ENCODE data around the gene MAPKAP1.

The MAPKAP1 gene

DNA sequence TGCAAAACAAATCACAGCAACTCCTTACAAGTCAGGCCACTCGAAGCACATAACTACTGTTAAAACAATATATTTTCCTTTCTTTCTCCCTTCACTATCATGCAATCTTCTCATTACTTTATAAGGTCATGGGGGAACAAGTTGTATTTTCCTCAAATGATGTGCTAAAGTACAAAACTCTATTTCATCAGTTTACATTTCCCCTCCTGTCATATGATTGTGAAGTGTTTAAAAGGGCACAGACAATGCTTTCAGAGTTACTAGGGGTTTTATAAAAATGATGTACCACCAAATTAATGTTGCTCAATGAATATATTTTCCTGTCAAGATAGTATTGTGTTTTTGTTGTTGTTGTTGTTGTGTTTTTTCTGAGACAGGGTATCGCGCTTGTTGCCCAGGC is 34.1 kb downstream of the MAPKAP1 start:
- DNase-seq = no peak

DNA sequence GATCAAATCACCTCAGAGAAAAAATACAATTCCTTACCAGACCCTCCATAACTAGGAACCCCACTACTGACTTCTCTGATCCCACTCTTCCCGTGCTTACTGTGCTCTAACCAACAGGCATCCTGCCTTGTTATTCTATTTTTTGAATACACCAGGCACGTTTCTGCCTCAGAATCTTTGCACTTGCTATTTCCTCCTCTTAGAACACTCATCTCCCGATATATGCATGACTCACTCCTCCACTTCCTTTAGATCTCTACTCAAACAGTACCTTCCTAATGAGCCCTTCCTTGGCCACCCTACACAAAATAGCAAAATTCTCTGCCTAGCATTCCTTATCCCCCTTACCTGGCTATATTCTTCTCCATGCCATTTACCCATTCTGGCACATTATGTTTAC is 43.9 kb downstream of the MAPKAP1 start:
- DNase-seq = peak; percentile 26

DNA sequence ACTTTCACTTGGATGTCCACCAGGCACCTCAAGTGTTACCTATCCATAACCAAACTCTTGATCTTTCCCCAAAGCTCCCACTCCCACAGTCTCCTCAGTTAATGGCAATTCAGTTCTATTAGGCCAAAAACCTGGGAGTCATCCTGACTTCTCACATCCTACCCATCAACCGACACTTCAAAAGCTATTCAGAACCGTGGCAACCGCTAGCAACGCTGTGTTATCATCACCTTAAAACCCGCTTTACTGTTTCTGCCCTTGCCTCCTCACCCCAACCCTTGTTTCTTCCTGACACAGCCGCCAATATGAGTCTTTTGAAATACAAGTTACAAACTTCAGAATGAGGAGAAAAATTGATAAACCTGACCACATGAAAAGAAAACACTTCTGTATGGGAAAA is 46.5 kb downstream of the MAPKAP1 start:
- no peak for DNase-seq

DNA sequence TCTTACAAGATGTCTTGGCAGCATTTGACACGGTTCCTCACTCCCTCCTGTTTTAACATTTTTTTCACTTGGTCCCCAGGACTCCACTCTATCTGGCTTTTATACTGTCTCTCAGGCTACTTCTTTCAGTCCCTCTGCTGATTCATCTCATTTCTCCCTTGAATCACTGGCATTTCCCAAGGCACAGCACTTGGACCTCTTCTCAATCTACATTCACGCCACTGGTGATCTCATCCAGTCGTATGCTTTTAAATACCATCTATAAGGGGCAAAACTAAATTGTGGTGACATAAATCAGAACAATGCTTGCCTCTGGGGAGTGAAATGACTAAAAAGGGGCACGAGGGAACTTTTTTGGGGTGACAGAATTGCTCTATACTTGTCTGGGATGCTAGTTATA is 47.1 kb downstream of the MAPKAP1 start:
- no peak for DNase-seq

DNA sequence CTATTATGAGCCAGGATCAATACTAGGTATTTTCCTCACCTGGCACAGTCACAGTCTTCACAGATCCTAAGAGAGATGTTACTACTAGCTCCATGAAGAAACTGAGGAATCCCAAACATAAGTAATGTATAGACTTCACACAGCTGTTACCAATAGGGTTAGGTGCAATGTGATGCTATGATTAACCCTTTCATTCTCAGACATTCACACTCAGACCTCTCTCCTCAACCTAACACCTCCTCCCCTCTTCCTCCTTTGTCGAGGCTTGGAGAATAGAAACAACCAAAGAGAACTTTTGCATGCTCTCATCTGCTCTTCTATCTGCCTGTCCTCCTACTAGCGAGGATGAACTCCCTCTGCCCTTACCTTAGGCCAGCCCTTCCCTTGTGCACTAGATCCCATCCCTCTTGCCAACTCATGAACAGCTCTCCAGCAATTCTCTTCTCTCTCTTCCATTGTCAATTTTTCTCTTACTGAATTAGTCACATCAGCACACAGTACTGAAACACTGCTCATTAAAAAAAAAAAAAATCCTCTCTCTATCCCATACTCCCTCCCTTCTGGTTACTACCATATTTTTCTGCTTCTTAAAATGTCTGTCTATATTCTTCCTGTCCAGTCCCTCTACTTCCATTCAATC is 47.7 kb downstream of the MAPKAP1 start:
- no peak for DNase-seq

DNA sequence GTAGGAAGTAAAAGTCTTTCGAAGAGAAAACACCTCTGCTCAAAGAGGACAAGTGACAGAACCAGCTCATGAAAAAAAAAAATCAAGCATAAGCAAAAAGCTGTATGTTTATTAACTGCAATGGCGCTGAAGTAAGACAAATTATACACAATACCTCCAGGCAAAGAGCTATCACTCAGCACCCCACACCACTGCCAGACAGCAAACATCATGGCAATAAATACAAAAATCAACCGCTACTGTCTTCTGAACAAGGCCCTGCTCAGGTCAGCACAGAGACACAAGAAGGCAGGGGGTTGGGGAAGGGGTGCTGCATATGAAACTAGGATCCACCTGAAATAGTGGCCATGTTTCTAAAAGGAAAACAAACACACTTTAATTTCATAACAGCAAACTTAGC is 50.4 kb downstream of the MAPKAP1 start:
- DNase-seq = no peak

DNA sequence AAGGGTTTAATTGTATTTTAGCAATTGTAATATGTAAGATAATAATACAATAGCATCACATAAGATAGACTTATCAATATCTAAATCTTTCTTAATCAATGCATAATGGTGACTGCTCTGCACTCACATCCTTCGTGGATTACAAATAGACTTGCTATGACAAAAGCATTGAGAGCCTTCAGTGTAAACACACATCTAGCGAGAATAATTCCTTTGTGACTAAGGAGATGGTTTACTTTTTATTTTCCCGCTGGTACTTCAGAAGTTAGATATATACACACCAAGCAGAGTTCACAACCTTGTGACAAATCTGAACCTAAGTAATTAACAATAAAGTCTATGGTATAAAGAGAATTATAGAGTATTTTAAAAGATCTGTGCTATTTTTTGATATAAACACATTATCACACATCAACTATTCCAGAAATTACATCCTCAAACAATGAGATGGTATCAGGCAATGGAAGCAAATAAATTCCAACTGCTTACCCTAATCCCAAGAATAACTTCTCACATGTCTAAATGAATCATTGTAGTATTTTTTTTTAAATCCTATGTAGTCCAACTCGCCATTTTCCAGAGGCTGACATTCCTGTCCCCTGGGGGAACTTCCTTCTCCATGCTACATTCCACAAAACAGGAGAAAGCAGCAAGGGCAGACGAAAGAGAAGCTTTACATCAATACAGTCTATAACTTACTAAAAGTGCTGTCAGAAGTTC is 51.2 kb downstream of the MAPKAP1 start:
- DNase-seq = no peak

DNA sequence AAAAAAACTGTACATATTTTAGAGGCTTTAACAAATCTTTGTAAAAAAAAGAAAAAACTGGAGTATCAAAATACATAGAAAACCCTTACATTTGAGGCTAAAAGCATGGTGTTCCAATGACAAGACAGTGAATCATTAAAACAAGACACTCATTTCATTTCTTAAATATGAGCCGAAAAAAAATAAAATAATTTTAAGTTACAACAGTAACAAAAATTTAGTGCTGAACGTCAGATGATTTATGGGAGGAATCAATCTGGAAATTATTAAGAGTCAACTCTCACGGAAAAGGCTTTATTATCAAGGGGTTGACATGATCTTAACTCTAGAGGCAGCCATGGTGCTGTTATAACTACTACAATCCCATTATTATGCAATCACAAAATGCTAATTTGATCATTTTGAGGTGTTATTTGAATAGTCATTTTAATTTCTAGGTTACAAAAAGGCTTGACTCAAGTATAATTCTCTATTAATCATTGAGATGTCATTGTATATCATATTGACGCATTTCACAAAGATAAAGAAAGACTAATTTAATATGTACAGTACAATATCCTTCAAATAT is 51.9 kb downstream of the MAPKAP1 start:
- DNase-seq = no peak

DNA sequence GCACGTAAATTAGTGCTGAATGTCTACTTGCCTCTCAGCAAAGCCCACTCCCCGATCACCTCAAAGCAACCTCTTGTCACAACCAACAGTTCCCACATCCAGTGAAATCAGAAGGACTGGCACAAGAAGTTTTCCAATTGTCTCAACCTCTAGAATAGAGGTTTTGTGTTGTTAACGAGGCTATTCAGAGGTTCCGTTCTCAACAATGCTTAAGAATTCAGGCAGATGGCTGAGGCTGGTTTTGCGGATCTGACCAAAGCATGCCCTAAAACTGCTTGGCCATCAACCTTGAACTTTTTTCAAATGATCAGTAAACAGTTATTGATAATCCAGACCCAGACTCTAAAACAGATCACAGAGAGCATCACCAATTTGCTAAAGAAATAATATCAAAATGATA is 52.9 kb downstream of the MAPKAP1 start:
- no peak for DNase-seq

DNA sequence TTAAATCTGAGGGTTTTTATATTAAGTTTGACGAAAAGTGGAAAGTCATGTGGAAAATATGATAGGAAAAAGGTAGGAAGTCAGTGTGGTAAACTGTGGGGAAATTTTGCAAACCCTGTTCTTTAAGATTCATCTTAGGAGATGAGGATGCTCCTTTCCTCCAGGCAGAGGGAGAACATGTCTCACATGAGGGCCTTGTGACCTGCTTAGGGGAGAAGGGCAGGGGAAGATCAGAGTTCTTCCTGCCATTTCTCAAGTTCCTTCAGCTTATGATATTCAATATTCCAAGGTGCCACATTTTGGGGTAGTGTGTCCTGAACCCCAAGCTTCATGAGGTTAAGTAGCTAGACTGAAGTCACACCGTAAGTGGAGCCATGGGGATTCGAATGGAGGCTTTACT is 53.7 kb downstream of the MAPKAP1 start:
- no peak for DNase-seq

DNA sequence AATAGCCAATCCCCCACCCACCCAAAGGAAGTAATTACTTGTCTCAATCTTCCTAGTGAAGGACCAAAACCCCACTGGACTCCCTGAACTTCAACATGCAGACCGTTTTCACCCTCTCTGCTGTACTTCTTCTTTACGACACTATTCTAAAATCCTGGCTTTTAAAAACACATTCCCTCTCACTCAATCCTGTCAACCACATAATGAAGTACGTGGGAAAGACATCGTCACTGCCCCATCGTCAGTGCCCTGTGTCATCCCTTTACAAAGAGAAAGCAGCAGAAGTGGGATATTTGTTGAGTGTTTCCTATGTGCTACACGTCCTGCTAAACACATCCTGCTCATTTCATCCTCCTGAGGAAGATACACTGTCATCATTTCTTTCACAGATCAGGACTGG is 54.2 kb downstream of the MAPKAP1 start:
- no peak for DNase-seq

DNA sequence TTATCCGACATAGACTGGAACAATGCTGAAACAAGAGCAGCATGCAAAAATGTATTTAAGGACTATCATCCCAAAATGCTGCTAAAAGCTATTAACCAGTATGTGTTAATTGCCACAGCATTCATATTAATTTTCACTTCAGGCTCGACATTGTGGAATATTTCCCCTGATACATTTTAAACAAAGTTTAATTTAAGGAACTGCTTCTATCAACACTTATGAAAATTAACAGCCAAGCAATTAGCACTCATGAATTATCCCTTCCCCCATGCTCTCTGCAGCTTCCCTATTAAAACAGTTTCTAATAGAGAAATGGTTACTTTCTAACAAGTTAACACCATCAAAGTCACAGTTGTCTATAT is 54.8 kb downstream of the MAPKAP1 start:
- no peak for DNase-seq

DNA sequence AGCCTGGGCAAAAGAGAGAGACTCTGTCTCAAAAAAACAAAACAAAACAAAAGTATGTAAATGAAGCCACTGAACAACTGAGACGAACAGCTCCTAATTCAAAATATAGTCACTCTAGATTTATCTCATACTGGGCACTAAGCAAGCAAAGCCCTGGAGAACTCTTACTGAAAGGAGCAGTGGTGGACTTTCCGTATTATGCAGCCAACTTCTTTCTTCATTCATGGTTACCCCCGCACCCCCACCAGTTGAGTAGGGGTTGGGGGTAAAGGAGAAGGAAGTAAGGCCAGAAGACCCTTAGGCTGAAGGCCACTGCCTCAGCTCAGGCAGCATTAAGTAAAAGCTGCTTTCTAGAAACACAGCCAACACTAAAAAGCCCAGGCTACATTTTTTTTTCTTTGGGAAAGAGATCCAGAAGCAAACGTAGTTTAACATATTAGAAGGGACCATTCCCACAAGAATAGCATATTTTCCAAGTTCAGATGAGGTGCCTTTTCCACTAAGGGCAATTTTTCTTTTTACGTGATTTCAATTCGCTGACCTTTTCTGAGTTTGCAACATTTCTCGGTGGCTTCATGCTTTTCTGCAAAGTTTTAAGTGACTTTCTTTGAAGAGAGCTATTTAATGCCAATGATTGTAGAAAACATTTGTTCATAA is 55.3 kb downstream of the MAPKAP1 start:
- no peak for DNase-seq

DNA sequence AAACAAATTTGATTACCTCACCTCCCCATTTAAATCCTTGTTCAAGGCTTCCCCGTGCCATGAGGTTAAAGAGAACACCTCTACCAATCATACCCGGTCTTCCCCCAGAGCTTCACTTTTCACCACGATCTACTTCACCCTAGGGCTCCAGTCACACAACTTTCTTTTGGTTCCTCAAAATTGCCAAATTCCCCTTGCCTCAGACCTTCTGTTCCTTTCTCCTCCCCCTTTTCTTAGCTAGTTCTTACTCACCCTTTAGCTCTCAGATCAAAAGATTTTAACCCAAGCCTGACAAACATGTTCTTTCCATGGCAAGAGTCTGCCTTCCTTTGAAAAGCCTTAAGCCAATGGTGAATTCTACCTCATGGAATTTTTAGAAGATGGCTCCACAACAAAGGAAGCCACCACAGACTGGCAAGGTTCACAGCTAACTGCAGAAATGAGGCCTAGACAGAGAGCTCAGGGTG is 56.7 kb downstream of the MAPKAP1 start:
- peak; percentile 52 for DNase-seq

DNA sequence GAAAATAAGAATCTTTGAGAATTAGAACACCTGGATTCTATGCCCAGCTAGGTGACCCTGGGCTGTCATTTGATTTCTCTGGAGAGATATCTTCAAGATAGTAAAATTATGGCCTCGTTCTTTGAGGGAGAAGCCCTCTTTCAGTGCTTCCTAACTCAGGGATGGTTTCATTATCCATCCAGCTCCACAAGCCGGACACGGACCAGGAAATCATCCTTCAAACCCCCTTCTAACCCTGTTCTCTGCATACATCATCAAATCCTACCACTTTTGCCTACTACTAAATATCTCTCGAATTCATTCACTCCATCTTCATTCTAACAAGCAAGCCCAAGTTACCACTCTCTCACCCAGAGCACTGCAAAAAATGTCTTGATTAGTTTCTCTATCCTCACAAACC is 57.2 kb downstream of the MAPKAP1 start:
- DNase-seq = no peak

DNA sequence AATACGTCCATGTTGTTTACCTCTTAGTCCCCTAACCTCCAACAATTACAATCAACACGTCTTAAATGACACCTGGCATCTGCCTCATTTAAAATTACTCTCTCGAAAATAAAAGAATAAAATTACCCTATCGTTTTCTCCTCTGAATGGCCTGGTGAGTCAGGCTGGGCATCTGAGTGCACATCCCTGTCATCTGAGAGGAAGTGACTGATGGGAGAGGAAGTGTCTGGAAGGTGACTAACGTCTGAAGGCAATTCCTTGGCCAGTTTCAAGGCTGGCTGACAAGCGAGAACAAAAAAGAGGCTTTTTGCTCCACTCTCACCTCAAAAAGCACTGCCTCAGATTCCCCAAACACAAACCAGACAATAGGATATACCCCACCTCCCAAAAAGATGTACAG is 57.7 kb downstream of the MAPKAP1 start:
- DNase-seq = peak; percentile 10

DNA sequence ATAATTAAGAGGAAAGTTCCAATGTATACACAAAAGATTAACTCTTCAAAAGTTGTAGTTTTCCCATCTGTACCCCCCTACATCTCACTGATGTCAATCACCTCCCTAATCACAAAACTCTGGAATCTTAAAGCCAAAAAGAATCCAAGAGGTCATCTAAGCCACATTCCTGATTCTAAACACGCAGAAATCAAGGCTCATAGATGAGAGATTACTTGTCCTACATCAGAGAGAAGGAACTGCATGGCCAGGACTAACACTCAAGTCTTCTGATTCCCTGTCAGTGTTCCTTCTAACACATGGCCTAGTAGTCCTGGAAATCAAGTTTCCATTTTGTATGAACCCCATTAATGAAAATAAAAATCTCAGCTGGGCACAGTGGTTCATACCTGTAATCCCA is 58.7 kb downstream of the MAPKAP1 start:
- no peak for DNase-seq

DNA sequence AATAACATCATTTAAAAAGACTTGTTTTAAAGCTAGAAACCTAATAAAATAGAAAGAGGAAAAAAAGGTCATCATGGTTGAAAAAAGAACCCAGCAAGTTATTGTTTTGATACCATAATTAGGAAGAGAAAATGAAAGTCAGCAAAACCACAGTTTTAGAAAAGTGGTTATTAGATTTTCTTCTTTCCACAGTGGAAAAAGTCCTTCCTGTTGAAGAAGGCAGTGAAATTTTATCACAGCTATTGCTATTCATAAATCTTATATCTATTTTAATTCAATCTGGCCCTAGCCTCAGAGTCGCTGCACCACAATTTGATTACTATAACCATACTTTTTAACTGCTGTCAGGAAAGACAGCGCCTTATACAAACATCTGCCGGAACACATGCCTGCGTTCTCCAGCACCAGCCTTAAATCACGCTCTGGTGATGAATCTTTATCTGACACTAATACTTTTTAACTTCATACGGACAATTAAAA is 60.3 kb downstream of the MAPKAP1 start:
- peak; percentile 14 for DNase-seq

DNA sequence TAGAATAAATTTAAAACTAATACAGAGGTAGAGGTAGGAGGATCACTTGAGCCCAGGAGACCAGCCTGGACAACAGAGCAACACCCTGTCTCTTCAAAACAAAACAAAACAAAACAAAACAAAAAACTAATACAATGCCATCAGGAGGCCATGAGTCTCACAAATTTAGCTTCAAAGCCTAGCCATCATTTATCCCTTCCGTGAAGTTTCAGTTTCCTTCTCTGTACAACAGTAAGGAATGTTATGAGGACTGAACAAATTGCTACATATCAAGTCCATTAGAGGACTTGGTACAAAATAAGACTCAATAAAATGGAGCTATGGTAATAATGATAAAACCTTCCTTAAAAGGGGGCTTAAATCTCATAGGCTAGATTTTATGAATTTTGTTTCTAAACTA is 60.8 kb downstream of the MAPKAP1 start:
- DNase-seq = no peak

DNA sequence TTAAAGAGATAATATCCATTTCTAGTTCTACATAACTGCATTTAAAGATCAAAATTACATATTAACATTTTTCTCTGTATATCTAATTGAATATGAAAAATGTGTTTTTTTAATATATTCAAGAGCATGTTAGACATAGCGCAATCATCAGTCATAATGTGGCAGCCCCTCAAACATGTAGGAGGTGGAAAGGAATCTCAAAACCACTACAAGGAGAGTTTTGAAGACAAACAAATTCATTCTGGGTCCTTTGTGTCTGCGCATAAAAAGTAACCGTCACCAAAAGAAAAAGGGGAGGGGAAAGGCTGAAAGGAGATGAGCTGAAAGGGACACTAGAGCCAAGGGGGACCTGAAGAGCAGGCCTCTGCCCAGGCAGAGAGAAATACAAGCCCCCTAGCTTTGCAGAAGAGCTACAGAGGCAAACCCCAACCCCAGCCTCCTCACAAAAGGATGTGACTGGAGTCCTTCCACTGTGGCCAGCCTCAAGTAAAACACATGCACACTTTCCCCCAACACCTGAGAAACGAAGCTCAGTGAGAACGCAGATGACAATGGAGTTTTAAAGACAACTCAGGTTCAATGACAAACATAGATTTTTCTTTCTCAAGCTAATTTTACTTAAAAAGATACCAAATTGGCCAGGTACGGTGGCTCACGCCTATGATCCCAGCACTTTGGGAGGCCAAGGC is 62.0 kb downstream of the MAPKAP1 start:
- no peak for DNase-seq

DNA sequence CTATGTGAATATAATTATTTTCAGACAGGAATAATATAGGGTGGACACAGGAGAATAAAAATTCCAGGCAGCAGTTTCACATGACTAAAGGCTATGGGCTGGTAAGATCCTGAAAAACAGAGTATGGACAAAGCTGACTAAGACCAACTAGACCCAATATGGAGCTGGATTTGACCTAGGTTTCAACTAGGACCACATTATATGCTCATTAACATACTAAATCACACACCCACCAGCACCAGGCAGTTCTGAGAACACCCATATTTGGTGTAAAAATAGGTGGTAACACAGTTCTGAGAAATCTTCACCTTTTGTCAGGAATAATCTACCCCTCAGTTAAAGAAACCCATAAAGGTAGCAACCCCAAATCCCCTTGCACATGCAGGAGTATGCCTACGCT is 64.7 kb downstream of the MAPKAP1 start:
- DNase-seq = no peak

DNA sequence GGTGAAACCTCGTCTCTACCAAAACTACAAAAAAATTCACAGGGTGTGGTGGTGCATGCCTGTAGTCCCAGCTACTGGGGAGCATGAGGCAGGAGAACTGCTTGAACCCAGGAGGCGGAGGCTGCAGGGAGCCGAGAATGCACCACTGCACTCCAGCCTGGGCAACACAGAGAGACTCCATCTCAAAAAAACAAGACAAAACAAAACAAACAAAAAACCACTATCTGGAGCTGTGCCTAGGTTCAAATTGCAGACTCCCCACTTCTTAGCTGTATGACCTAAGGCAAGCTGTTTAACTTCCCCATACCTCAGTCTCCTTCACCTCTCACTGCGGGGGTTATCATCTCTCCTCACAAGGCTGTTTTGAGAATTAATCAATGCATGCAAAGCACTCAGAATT is 68.0 kb downstream of the MAPKAP1 start:
- no peak for DNase-seq
